ENCODE results near the gene ARHGEF5.

- no peak for TF ChIP-seq EZH2phosphoT487 (IDR thresholded peaks at IDR 0.05; ENCODE audit: borderline replicate concordance, low read depth, low read length)
- TF ChIP-seq, protein P1, sequence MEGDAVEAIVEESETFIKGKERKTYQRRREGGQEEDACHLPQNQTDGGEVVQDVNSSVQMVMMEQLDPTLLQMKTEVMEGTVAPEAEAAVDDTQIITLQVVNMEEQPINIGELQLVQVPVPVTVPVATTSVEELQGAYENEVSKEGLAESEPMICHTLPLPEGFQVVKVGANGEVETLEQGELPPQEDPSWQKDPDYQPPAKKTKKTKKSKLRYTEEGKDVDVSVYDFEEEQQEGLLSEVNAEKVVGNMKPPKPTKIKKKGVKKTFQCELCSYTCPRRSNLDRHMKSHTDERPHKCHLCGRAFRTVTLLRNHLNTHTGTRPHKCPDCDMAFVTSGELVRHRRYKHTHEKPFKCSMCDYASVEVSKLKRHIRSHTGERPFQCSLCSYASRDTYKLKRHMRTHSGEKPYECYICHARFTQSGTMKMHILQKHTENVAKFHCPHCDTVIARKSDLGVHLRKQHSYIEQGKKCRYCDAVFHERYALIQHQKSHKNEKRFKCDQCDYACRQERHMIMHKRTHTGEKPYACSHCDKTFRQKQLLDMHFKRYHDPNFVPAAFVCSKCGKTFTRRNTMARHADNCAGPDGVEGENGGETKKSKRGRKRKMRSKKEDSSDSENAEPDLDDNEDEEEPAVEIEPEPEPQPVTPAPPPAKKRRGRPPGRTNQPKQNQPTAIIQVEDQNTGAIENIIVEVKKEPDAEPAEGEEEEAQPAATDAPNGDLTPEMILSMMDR (conservative IDR thresholded peaks at IDR 0.05; ENCODE audit: low read length) = no peak
Measured at GRCh38 chr7:144401490-144401889, 46.3 kb downstream of the ARHGEF5 start.
